GM21529 (cell line): ENCODE measurements around the gene LASP1.
"Not testable (repeated sequence)": the region's sequence is repeated elsewhere in the genome, so short reads cannot be mapped to it uniquely, and the experiment has no call there.

Experiments used
- ATAC-seq: cut with Tn5 transposase; IDR thresholded peaks from one replicate; pipeline ENCODE4 v1.9.1; 2021; ENCODE audit not compliant: unreplicated experiment

LASP1 gene

GRCh38 chr17:38869526-38870258 lies at the start of gene LASP1:
TSS of gene LASP1 (plus strand) at chr17:38870058. CDS start at chr17:38870190, 132 bp downstream.
- ATAC-seq, result peak; percentile 35

- ATAC-seq, result peak; percentile 74
These were observed 44.7 kb upstream of the LASP1 start, which contains the start of gene CWC25 for GRCh38 chr17:38824899-38825761. TSS of gene CWC25 (minus strand) at chr17:38825321. CDS start at chr17:38825183, 138 bp downstream.

- ATAC-seq, result no peak
These were observed 44.1 kb upstream of the LASP1 start for GRCh38 chr17:38825762-38826247.

GRCh38 chr17:38844261-38844757 lies 25.5 kb upstream of the LASP1 start:
- no peak for ATAC-seq

GRCh38 chr17:38848557-38848891 lies 21.3 kb upstream of the LASP1 start:
- ATAC-seq, result no peak

- ATAC-seq, result no peak
These were observed 20.8 kb upstream of the LASP1 start for GRCh38 chr17:38848939-38849605.

GRCh38 chr17:38850374-38850773 lies 19.5 kb upstream of the LASP1 start:
- ATAC-seq, result no peak

- ATAC-seq, result no peak
These were observed 18.4 kb upstream of the LASP1 start for GRCh38 chr17:38851434-38851833.

- ATAC-seq, result no peak
These were observed 17.0 kb upstream of the LASP1 start for GRCh38 chr17:38852771-38853291.

GRCh38 chr17:38853292-38854219 lies 16.3 kb upstream of the LASP1 start, which contains the start of gene RPL23:
TSS of gene RPL23 (minus strand) at chr17:38853721. CDS start at chr17:38853710, 11 bp downstream.
- peak; percentile 81 for ATAC-seq

- ATAC-seq, result not testable (repeated sequence)
These were observed 14.7 kb upstream of the LASP1 start for GRCh38 chr17:38855101-38855714.

- no peak for ATAC-seq
These were observed 12.6 kb upstream of the LASP1 start for GRCh38 chr17:38857271-38857670.

- ATAC-seq, result no peak
These were observed 8.4 kb upstream of the LASP1 start for GRCh38 chr17:38861399-38861843.

- no peak for ATAC-seq
These were observed 5.0 kb upstream of the LASP1 start for GRCh38 chr17:38864636-38865398.

- no peak for ATAC-seq
These were observed 2.5 kb upstream of the LASP1 start for GRCh38 chr17:38867179-38867967.

GRCh38 chr17:38867968-38868816 lies 1.7 kb upstream of the LASP1 start:
- ATAC-seq, result no peak
